ENCODE measurements around the gene NHERF1.

- no peak for TF ChIP-seq CTCF (IDR thresholded peaks at IDR 0.05; ENCODE audit: low read length)
- TF ChIP-seq EZH2 (optimal IDR thresholded peaks at IDR 0.05; ENCODE audit: low read depth, low read length), result no peak
Observed at GRCh38 chr17:74729368-74729767, 19.1 kb upstream of the NHERF1 start.
